Frontal cortex (tissue), 4 donors: ENCODE data around the gene PRKG2. TPM values are rescaled to one million over a fixed set of nuclear protein-coding genes. Genes with fewer than 3 reads are reported as not detected.

ENCODE experiments used
- DNase-seq, 2 donors: peaks; one replicate each; pipeline ENCODE4 v3.0.0; 2012; ENCODE audit warnings: low spot score in 2 of 2
- FAIRE-seq: peaks from 2 replicates; lab custom pipeline; 2012; peaks lifted over from hg19 to GRCh38; lab: Jason Lieb, UNC
- total RNA-seq: library from RNA; depleted of rRNA; stranded (reverse); fragments of >200 nt; gene quantifications from one replicate; pipeline ENCODE4 v1.2.3, GENCODE V29; 2014
- donor health status: control.
- donor health status: control.
- donor health status: control.

PRKG2 gene
- total RNA-seq, 1 donor from 2014 or later, result 13.0 TPM

- DNase-seq (no peak), FAIRE-seq (no peak)
These were observed 5.2 kb upstream of the PRKG2 start for GRCh38 chr4:81220271-81220670.

- FAIRE-seq (no peak), DNase-seq (no peak)
These were observed 3.2 kb upstream of the PRKG2 start for GRCh38 chr4:81218206-81218605.

GRCh38 chr4:81217779-81218178 lies 2.8 kb upstream of the PRKG2 start:
- no peak for FAIRE-seq
- DNase-seq, result no peak

- FAIRE-seq (no peak), DNase-seq (no peak)
These were observed 909 bp upstream of the PRKG2 start for GRCh38 chr4:81215931-81216330.

- DNase-seq (no peak), FAIRE-seq (no peak)
These were observed 710 bp downstream of the PRKG2 start for GRCh38 chr4:81214144-81214880.

GRCh38 chr4:81213671-81214070 lies 1.4 kb downstream of the PRKG2 start:
- no peak for FAIRE-seq
- DNase-seq, result no peak

- FAIRE-seq (no peak), DNase-seq (no peak)
These were observed 3.1 kb downstream of the PRKG2 start for GRCh38 chr4:81211956-81212355.

- DNase-seq (no peak), FAIRE-seq (no peak)
These were observed 7.2 kb downstream of the PRKG2 start for GRCh38 chr4:81207828-81208227.

GRCh38 chr4:81205302-81205701 lies 9.7 kb downstream of the PRKG2 start:
- no peak for DNase-seq
- FAIRE-seq, result no peak

- no peak for FAIRE-seq
These were observed 10.5 kb downstream of the PRKG2 start for GRCh38 chr4:81204571-81204970.

GRCh38 chr4:81199831-81200230 lies 15.2 kb downstream of the PRKG2 start:
- FAIRE-seq (no peak), DNase-seq (no peak)

More at GRCh38 chr4:81204571-81204970, 10.5 kb downstream of the PRKG2 start:
- DNase-seq, result no peak

GRCh38 chr4:81198609-81199008 lies 16.4 kb downstream of the PRKG2 start:
- no peak for DNase-seq
- FAIRE-seq, result no peak

- DNase-seq (no peak), FAIRE-seq (no peak)
These were observed 17.0 kb downstream of the PRKG2 start for GRCh38 chr4:81197864-81198524.

GRCh38 chr4:81196126-81196650 lies 18.8 kb downstream of the PRKG2 start:
- FAIRE-seq (no peak), DNase-seq (no peak)

GRCh38 chr4:81195475-81195874 lies 19.5 kb downstream of the PRKG2 start:
- FAIRE-seq, result no peak

GRCh38 chr4:81194286-81194685 lies 20.7 kb downstream of the PRKG2 start:
- FAIRE-seq (no peak), DNase-seq (no peak)

More at GRCh38 chr4:81195475-81195874, 19.5 kb downstream of the PRKG2 start:
- no peak for DNase-seq

GRCh38 chr4:81180916-81181315 lies 34.1 kb downstream of the PRKG2 start:
- FAIRE-seq (no peak), DNase-seq (no peak)

GRCh38 chr4:81179326-81179725 lies 35.7 kb downstream of the PRKG2 start:
- DNase-seq (no peak), FAIRE-seq (no peak)

- DNase-seq (no peak), FAIRE-seq (no peak)
These were observed 41.8 kb downstream of the PRKG2 start for GRCh38 chr4:81173213-81173612.

GRCh38 chr4:81166458-81167160 lies 48.4 kb downstream of the PRKG2 start:
- no peak for FAIRE-seq
- no peak for DNase-seq
